Left renal cortex interstitium (tissue), 4 donors: ENCODE measurements around the gene NDUFA13. TPM values are rescaled to one million over a fixed set of nuclear protein-coding genes. Genes with fewer than 3 reads are reported as not detected.

Source experiments
- DNase-seq, 4 donors: peaks; one replicate each; pipeline ENCODE4 v3.0.0-alpha.2; 2013; ENCODE audit warnings: low read depth in 4 of 4, low spot score in 2 of 4, missing footprints in 1 of 4
- polyA plus RNA-seq, 4 donors: library from polyadenylated mRNA; unstranded; fragments of 120-200 nt; gene quantifications; one replicate each; pipeline ENCODE4 v1.2.1, GENCODE V29; 2013; ENCODE audit not compliant: insufficient read length in 4 of 4

NDUFA13 gene
- polyA plus RNA-seq, 4 donors, result 261 to 386 (median 304) TPM

- DNase-seq, result no peak
These were observed 29.0 kb downstream of the NDUFA13 start for GRCh38 chr19:19544954-19545591.

- no peak for DNase-seq
These were observed 29.7 kb downstream of the NDUFA13 start for GRCh38 chr19:19545707-19546106.

DNA sequence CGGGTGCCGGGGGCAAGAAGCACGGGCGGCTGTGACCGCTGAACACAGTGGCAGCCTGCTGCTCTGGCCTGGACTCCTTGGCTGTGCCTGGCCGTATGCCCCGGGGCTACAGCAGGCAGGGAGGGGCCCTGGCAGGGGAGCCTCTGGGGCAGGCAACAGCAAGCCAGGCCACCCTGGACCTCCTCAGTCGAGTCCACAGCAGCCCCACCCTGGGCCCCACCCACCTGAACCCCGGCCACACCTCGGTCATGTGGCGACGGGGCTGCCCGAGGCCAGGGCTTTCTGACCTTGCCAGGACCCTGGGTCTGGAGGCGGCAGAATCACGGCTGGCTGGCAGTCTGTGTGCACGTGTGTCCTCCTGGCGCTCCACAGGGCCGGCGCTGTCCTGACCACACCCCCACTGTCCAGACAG, 30.7 kb downstream of the NDUFA13 start:
- DNase-seq, result no peak

- DNase-seq, result no peak
These were observed 31.8 kb downstream of the NDUFA13 start for GRCh38 chr19:19547674-19548336.

DNA sequence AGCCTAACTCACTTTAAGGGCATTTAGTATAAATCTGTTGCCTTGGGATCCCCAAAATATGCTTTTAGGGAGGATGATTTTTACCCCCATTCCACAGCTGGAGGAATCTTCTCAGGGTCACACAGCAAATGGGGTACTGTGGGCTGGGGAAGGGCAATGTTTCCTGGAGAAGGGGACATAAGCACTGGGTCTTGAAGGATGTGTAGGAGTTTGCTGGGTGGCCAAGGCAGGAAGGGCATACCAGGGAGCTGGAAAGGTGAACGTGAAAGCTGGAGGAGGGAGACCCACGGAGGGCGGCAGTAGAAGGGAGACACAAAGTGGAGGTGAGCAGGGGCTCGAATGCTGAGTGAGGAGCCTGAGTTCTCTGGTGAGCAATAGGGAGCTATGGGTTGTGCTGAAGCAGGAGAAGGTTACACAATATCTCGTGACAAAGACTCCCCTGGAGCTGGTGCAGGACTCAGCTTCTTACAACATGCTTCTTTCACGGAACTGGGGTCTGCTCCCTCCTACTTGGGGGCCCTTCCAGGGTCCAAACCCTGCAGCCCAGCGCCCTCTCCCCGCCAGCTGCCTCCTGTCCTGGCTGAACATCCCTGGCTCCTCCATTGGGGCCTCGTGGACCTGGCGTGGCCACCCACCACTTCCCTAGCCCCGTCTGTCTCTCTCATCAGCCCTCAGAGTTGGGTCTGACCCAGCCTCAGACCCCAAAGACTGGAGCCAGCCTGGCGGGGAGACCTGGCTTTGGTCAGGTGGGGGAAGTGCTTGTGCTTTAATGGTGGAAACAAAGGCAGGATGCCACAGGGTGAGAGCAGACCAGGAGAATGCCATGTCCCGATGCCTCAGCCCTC, 33.1 kb downstream of the NDUFA13 start:
- no peak for DNase-seq

GRCh38 chr19:19549804-19550464, 33.9 kb downstream of the NDUFA13 start:
- no peak for DNase-seq

- no peak for DNase-seq
These were observed 34.5 kb downstream of the NDUFA13 start for GRCh38 chr19:19550485-19550929.

DNA sequence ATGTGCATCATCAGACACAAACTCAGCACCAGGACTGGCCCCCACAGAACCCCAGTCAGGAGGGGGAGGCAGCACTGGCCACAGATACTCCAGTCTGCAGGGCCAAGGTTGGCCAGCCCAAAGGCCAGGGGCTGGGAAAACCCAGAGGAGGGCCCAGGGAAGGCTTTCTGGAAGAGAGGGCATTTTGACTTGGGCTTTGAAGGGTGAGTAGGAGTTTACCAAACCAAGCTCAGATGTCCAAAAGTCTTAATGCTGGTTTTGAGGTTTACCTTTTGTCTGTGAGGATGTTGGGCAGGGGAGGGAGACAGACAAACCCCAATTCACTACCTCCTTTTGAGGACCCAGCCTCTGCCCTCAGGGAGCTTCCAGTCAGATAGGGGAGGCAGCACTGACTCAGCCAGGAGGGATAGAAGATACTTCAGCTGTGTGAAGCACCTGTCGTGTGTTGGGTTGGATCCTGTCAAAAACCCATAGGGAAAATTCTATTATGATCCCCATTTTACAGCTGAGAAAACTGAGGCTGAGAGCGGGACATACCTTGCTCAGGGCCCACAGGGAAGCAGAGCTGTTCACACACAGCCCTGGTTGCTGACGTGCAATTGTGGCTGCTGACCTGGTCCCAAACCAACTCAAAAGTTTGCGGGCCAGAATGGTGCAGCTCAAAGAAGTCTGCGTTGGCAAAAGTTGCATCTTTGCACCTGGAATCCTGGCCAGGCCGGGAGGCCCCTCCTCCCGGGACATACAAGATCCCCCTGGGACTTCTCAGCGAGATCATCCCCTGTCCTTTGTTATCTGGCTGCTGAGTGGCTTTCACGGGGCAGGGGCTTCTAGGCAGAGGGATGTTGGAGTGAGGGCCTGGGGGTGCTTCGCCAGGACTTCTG, 35.2 kb downstream of the NDUFA13 start:
- DNase-seq, result no peak

DNA sequence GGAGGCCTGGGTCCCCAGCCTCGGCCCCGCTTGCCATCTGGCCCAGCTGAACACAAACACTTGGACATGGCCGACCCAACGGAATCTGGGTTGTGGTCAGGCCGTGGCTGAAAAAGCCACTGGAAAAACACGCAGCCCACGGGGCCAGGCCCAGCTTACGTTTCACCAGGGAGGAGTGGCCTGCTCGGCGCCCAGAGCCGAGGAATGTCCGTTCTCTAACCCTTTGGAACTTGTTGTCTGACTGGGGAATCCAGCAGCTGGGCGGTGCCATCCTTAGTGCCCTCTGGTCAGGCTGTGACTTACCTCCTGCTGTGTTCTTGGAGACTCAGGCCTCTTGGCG, 35.8 kb downstream of the NDUFA13 start:
- no peak for DNase-seq

- DNase-seq, result no peak
These were observed 36.8 kb downstream of the NDUFA13 start for GRCh38 chr19:19552798-19553197.

GRCh38 chr19:19553670-19554069, 37.6 kb downstream of the NDUFA13 start:
- no peak for DNase-seq

DNA sequence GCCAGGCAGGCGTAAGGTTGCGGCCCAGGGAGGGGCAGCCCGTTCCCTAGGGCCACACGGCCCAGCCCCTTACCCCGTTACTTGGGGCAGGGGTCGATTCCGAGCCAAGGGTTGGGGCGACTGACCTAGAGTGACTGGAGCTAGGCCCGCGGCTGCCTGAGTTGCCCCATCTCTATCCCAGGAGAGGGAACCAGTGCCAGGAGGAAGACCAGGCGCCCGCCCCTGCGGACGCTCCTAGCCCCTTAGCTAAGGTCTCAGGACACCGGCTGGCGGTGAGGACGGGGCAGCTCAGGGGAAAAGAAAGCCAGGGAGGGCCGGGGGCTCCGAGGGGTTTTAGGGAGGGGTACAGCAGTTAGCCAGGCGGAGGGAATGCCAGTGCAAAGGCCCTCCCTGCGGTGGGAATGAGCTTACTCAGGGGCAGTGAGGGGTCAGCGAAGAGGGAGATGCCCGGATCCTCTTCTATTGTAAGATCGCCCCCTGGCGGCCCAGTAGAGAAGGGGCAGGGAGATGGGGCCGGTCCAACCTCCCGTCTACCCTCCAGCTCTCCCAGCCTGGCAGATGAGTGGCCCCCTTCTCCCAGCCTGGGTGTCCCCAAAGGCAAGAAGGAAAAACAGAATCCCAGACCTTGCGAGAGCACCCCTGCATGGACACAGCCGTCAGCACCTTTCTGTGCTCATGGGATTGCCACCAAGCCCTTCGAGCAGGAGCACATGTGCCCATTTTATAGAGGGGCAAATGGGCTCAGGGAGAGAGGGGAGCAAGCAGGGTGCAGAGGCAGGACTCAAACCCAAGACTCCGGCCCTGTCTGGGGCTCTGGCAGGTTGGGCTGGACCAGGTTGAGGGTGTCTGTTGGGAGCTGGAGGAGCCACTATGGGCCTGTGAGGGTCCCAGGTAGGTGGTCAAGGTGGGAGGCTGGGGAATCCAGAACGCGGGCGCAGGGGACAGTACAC, 38.3 kb downstream of the NDUFA13 start:
- no peak for DNase-seq

- DNase-seq, result no peak
These were observed 42.0 kb downstream of the NDUFA13 start for GRCh38 chr19:19558055-19558454.

GRCh38 chr19:19558636-19559035, 42.6 kb downstream of the NDUFA13 start:
- no peak for DNase-seq

- no peak for DNase-seq
These were observed 43.9 kb downstream of the NDUFA13 start for GRCh38 chr19:19559931-19560330.

- no peak for DNase-seq
These were observed 46.1 kb downstream of the NDUFA13 start for GRCh38 chr19:19561946-19562664.

- no peak for DNase-seq
These were observed 46.8 kb downstream of the NDUFA13 start for GRCh38 chr19:19562665-19563347.

GRCh38 chr19:19563348-19563848, 47.4 kb downstream of the NDUFA13 start:
- DNase-seq, result no peak
